Activated CD4-positive, alpha-beta T cell treated with anti-CD3 and anti-CD28 coated beads, Interleukin-2, amount 10 ng/mL, durations not matched to agents 24 days and 14 days (primary cell): Measurements from ENCODE around the gene TEAD2. TPM values are rescaled to one million over a fixed set of nuclear protein-coding genes. Genes with fewer than 3 reads are reported as not detected.

Source experiments
- DNase-seq: peaks from one replicate; pipeline ENCODE4 v3.0.0; 2022
- H3K27ac Mint-ChIP-seq: one replicate; pipeline ENCODE4 v1.8.0; 2022; ENCODE audit warnings: mild to moderate bottlenecking, mixed read lengths
- H3K27me3 Mint-ChIP-seq: one replicate; pipeline ENCODE4 v1.8.0; 2022; ENCODE audit warnings: mixed read lengths
- H3K36me3 Mint-ChIP-seq: one replicate; pipeline ENCODE4 v1.8.0; 2022; ENCODE audit warnings: low read depth, mild to moderate bottlenecking, mixed read lengths
- H3K4me1 Mint-ChIP-seq: one replicate; pipeline ENCODE4 v1.8.0; 2021; ENCODE audit warnings: mixed read lengths
- H3K4me3 Mint-ChIP-seq: one replicate; pipeline ENCODE4 v1.8.0; 2022; ENCODE audit warnings: mild to moderate bottlenecking, moderate library complexity, mixed read lengths
- H3K9me3 Mint-ChIP-seq: one replicate; pipeline ENCODE4 v1.8.0; 2021; ENCODE audit warnings: mixed read lengths
- intact Hi-C: fragments of 100-400 bp; cut with micrococcal nuclease; formaldehyde crosslinking; loops from one replicate; pipeline ENCODE4 v1.15.1; 2023
- total RNA-seq: library from RNA; stranded (reverse); gene quantifications from 2 replicates; pipeline ENCODE4 v1.2.3, GENCODE V29; 2022

TEAD2 gene
- total RNA-seq, 1 donor from 2014 or later, result not detected

GRCh38 chr19:49371184-49371583 lies 9.0 kb upstream of the TEAD2 start:
- Mint-ChIP-seq H3K9me3 (peaks cover 3% of the 10 kb centered on the region), H3K27ac (no peak overlapping the region), H3K4me1 (no peaks in the 10 kb centered on the region), H3K4me3 (no peak overlapping the region), H3K36me3 (peaks cover 3% of the 10 kb centered on the region), H3K27me3 (peaks cover 2% of the 10 kb centered on the region)
- no peak for DNase-seq
- intact Hi-C loops, result no loop called here

GRCh38 chr19:49368711-49369358 lies 6.6 kb upstream of the TEAD2 start:
- DNase-seq, result no peak
- Mint-ChIP-seq H3K9me3 (peaks cover 3% of the 10 kb centered on the region), H3K27me3 (peaks cover 10% of the 10 kb centered on the region)

GRCh38 chr19:49366110-49366509 lies 3.9 kb upstream of the TEAD2 start:
- Mint-ChIP-seq H3K4me1 (peaks cover 10% of the 10 kb centered on the region), H3K9me3 (peaks cover 3% of the 10 kb centered on the region), H3K4me3 (no peak overlapping the region), H3K27me3 (peaks cover 19% of the 10 kb centered on the region), H3K27ac (no peak overlapping the region), H3K36me3 (peaks cover 3% of the 10 kb centered on the region)
- no peak for DNase-seq
- intact Hi-C loops, result no loop called here

More at GRCh38 chr19:49368711-49369358, 6.6 kb upstream of the TEAD2 start:
- Mint-ChIP-seq H3K27ac (no peak overlapping the region), H3K4me1 (peaks cover 2% of the 10 kb centered on the region), H3K36me3 (peaks cover 3% of the 10 kb centered on the region), H3K4me3 (no peak overlapping the region)
- intact Hi-C loops, result no loop called here

GRCh38 chr19:49364083-49364737 lies 2.0 kb upstream of the TEAD2 start:
- no peaks in the 10 kb centered on the region for H3K9me3 Mint-ChIP-seq

GRCh38 chr19:49363268-49364082 lies 1.3 kb upstream of the TEAD2 start, which contains the start of gene DKKL1:
TSS of gene DKKL1 (plus strand) at chr19:49363877. CDS start at chr19:49363999, 122 bp downstream.
- peak; percentile 94 for DNase-seq
- intact Hi-C loops, result no loop called here
- Mint-ChIP-seq H3K36me3 (no peaks in the 10 kb centered on the region), H3K9me3 (no peaks in the 10 kb centered on the region), H3K4me3 (no peak within 1 kb of the TSS), H3K27ac (no peak within 1 kb of the TSS), H3K27me3 (peaks cover 33% of the 10 kb centered on the region), H3K4me1 (peaks cover 11% of the 10 kb centered on the region)

More at GRCh38 chr19:49364083-49364737, 2.0 kb upstream of the TEAD2 start:
- peaks cover 11% of the 10 kb centered on the region for H3K4me1 Mint-ChIP-seq
- intact Hi-C loops, result no loop called here
- no peaks in the 10 kb centered on the region for H3K36me3 Mint-ChIP-seq
- H3K27ac Mint-ChIP-seq, result no peak overlapping the region
- no peak for DNase-seq
- no peak overlapping the region for H3K4me3 Mint-ChIP-seq
- H3K27me3 Mint-ChIP-seq, result peaks cover 31% of the 10 kb centered on the region

- no peak for DNase-seq
- H3K27ac Mint-ChIP-seq, result no peak overlapping the region
Observed at GRCh38 chr19:49362929-49363267, 682 bp upstream of the TEAD2 start.

GRCh38 chr19:49361438-49362047 lies 673 bp downstream of the TEAD2 start:
- Mint-ChIP-seq H3K36me3 (no peaks in the 10 kb centered on the region), H3K4me3 (peak overlapping the region; percentile 19), H3K4me1 (peaks cover 11% of the 10 kb centered on the region), H3K9me3 (no peaks in the 10 kb centered on the region), H3K27me3 (peaks cover 39% of the 10 kb centered on the region), H3K27ac (no peak overlapping the region)
- DNase-seq, result no peak
- intact Hi-C loops, result no loop called here

More at GRCh38 chr19:49362929-49363267, 682 bp upstream of the TEAD2 start:
- intact Hi-C loops, result no loop called here
- Mint-ChIP-seq H3K9me3 (no peaks in the 10 kb centered on the region), H3K36me3 (no peaks in the 10 kb centered on the region), H3K4me3 (no peak overlapping the region), H3K27me3 (peaks cover 33% of the 10 kb centered on the region), H3K4me1 (peaks cover 11% of the 10 kb centered on the region)

- Mint-ChIP-seq H3K27me3 (peaks cover 45% of the 10 kb centered on the region), H3K27ac (no peak overlapping the region)
- intact Hi-C loops, result no loop called here
Observed at GRCh38 chr19:49359851-49360820, 2.1 kb downstream of the TEAD2 start.

GRCh38 chr19:49357186-49357585 lies 5.0 kb downstream of the TEAD2 start:
- no peak for DNase-seq
- Mint-ChIP-seq H3K36me3 (no peaks in the 10 kb centered on the region), H3K4me1 (peaks cover 8% of the 10 kb centered on the region), H3K27me3 (peaks cover 50% of the 10 kb centered on the region), H3K27ac (no peak overlapping the region), H3K9me3 (no peaks in the 10 kb centered on the region), H3K4me3 (no peak overlapping the region)
- intact Hi-C loops, result no loop called here

More at GRCh38 chr19:49359851-49360820, 2.1 kb downstream of the TEAD2 start:
- no peaks in the 10 kb centered on the region for H3K36me3 Mint-ChIP-seq
- H3K4me3 Mint-ChIP-seq, result no peak overlapping the region
- no peak for DNase-seq
- no peaks in the 10 kb centered on the region for H3K9me3 Mint-ChIP-seq
- peaks cover 11% of the 10 kb centered on the region for H3K4me1 Mint-ChIP-seq

GRCh38 chr19:49356382-49356781 lies 5.8 kb downstream of the TEAD2 start:
- no peak overlapping the region for H3K4me3 Mint-ChIP-seq
- no peak overlapping the region for H3K27ac Mint-ChIP-seq
- H3K4me1 Mint-ChIP-seq, result peaks cover 2% of the 10 kb centered on the region
- intact Hi-C loops, result no loop called here
- H3K27me3 Mint-ChIP-seq, result peaks cover 43% of the 10 kb centered on the region
- DNase-seq, result no peak
- no peaks in the 10 kb centered on the region for H3K9me3 Mint-ChIP-seq
- no peaks in the 10 kb centered on the region for H3K36me3 Mint-ChIP-seq

GRCh38 chr19:49355909-49356353 lies 6.3 kb downstream of the TEAD2 start:
- H3K4me3 Mint-ChIP-seq, result no peak overlapping the region
- H3K27ac Mint-ChIP-seq, result no peak overlapping the region
- no peaks in the 10 kb centered on the region for H3K36me3 Mint-ChIP-seq
- peaks cover 39% of the 10 kb centered on the region for H3K27me3 Mint-ChIP-seq
- intact Hi-C loops, result no loop called here
- DNase-seq, result no peak
- no peaks in the 10 kb centered on the region for H3K9me3 Mint-ChIP-seq
- H3K4me1 Mint-ChIP-seq, result no peaks in the 10 kb centered on the region

GRCh38 chr19:49349567-49349966 lies 12.6 kb downstream of the TEAD2 start:
- Mint-ChIP-seq H3K9me3 (no peaks in the 10 kb centered on the region), H3K36me3 (peaks cover 3% of the 10 kb centered on the region), H3K27ac (no peak overlapping the region), H3K4me3 (no peak overlapping the region), H3K27me3 (peaks cover 8% of the 10 kb centered on the region), H3K4me1 (peaks cover 4% of the 10 kb centered on the region)
- intact Hi-C loops, result no loop called here
- no peak for DNase-seq
